Measurements from ENCODE around the gene WDR37. TPM values are rescaled to one million over a fixed set of nuclear protein-coding genes. Genes with fewer than 3 reads are reported as not detected.
A peak's percentile ranks its signal among the peaks of the same experiment; 100 is the strongest.

The WDR37 gene
- total and polyA plus RNA-seq, 4 donors, result 3.9 to 25.9 (median 14.4) TPM

DNA sequence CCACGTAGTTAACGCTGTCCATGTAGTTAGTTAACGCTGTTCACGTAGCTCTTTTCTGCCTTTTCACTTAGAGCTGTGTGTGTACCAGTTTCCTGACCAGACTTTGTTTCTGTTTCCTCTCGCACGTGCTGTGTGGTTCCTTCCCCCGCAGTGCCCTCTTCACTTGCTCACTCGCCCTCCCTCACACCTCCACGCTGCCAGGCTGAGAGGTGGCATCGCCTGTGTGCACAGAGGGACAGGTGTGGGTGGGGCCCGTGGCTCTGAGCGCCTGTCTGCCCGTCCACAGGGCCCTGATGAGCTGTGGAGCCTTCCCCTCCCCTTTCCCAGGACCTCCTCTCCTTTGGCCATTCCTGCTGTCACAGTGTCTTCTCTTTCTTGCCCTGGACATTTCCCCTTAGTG is 30.6 kb downstream of the WDR37 start:
- peaks cover 2 to 16% of the 10 kb centered on the region in 2 donors for H3K36me3 ChIP-seq (ENCODE audit: control insufficient read depth in 1 of 2, insufficient read depth in 2 of 2, low read length in 1 of 2)
- H3K9me3 ChIP-seq (ENCODE audit: control insufficient read depth, low read length), result no peaks in the 10 kb centered on the region
- H3K27me3 ChIP-seq (ENCODE audit: control insufficient read depth in 1 of 2, insufficient read depth in 2 of 2, low read length in 1 of 2), result no peaks in the 10 kb centered on the region
- no peak overlapping the region for H3K4me3 ChIP-seq (ENCODE audit: low read length in 2 of 2)
- intact Hi-C loops (cut with DNase I), result no loop called here
- ATAC-seq (ENCODE audit: low FRiP score), result no peak
- H3K4me1 ChIP-seq (ENCODE audit: control insufficient read depth in 1 of 2, insufficient read depth in 2 of 2, low read length in 2 of 2), result no peaks in the 10 kb centered on the region
- WGBS, 2 donors, result 90 to 94% methylated on average over 13 of the region's 13 CpGs
- DNase-seq, result no peak
- H3K27ac ChIP-seq (ENCODE audit: low read depth in 1 of 2, low read length in 2 of 2), result no peak overlapping the region

DNA sequence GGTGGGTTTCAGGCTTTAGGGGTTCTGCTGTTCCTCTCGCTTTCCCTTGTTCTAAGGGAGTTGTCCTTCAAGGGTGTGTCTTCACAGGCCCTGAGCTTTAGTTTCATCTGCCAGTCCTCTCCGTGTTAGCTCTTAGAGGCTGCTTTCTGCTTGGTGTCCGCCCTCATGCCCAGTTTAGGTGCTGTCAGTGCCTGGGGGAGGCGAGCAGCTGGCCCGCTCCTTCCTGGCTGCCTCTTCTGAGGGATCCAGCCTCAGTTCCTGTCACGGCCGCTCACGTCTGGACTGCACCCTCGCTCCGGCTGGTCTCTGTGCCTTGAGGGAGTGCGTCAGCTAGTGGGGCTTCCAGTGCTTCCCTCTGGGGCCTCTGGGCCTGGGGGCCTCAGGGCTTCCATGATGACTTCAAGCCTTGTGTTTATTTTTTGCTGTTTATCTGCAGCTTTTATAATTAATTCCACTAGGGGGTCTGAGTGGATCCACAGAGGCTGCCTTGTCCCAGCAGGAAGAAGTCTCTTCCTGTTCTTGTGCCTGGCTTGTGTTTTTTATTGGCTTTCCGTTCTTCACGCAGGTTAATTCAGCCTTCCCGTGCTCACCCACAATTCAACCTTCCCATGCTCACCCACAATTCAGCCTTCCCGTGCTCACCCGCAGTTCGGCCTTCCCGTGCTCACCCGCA is 33.0 kb downstream of the WDR37 start:
- Histone ChIP-seq H3K27ac (ENCODE audit: low read depth in 1 of 2, low read length in 2 of 2) (no peak overlapping the region), H3K4me1 (ENCODE audit: control insufficient read depth in 1 of 2, insufficient read depth in 2 of 2, low read length in 2 of 2) (no peaks in the 10 kb centered on the region), H3K4me3 (ENCODE audit: low read length in 2 of 2) (no peak overlapping the region), H3K9me3 (ENCODE audit: control insufficient read depth, low read length) (no peaks in the 10 kb centered on the region), H3K36me3 (ENCODE audit: control insufficient read depth in 1 of 2, insufficient read depth in 2 of 2, low read length in 1 of 2) (peaks cover 0 to 13% of the 10 kb centered on the region in 2 donors), H3K27me3 (ENCODE audit: control insufficient read depth in 1 of 2, insufficient read depth in 2 of 2, low read length in 1 of 2) (no peaks in the 10 kb centered on the region)
- no peak for ATAC-seq (ENCODE audit: low FRiP score)
- intact Hi-C loops (cut with DNase I), result no loop called here
- DNase-seq, result no peak
- 84 to 90% methylated on average over 19 of the region's 19 CpGs for WGBS, 2 donors

DNA sequence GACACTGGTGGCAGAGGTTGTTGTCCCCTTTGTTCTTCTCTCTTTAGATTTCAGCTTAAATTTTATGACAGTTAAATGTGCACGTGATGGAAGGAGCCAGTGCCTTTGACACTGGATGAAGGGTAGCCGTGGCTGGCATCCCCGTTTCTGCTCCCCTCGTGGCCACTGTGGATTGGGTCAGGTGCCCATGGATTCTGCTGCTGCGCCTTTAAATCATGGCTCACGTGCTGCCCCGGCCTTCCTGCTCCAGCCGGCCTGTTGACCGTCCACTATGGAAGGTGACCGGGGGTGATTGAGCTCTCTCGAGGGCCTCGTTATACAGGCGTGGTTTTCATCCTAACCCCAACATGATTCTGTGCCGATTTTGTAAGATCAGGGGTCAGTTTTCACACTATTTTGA is 34.5 kb downstream of the WDR37 start:
- DNase-seq (no peak), ATAC-seq (ENCODE audit: low FRiP score) (no peak)
- intact Hi-C loops (cut with DNase I), result no loop called here
- H3K4me3 ChIP-seq (ENCODE audit: low read length in 2 of 2), result no peak overlapping the region
- no peak overlapping the region for H3K27ac ChIP-seq (ENCODE audit: low read depth in 1 of 2, low read length in 2 of 2)
- no peaks in the 10 kb centered on the region for H3K27me3 ChIP-seq (ENCODE audit: control insufficient read depth in 1 of 2, insufficient read depth in 2 of 2, low read length in 1 of 2)
- H3K36me3 ChIP-seq (ENCODE audit: control insufficient read depth in 1 of 2, insufficient read depth in 2 of 2, low read length in 1 of 2), result peaks cover 0 to 13% of the 10 kb centered on the region in 2 donors
- no peaks in the 10 kb centered on the region for H3K4me1 ChIP-seq (ENCODE audit: control insufficient read depth in 1 of 2, insufficient read depth in 2 of 2, low read length in 2 of 2)
- WGBS, 2 donors, result 94 to 95% methylated on average over 14 of the region's 14 CpGs
- no peaks in the 10 kb centered on the region for H3K9me3 ChIP-seq (ENCODE audit: control insufficient read depth, low read length)

DNA sequence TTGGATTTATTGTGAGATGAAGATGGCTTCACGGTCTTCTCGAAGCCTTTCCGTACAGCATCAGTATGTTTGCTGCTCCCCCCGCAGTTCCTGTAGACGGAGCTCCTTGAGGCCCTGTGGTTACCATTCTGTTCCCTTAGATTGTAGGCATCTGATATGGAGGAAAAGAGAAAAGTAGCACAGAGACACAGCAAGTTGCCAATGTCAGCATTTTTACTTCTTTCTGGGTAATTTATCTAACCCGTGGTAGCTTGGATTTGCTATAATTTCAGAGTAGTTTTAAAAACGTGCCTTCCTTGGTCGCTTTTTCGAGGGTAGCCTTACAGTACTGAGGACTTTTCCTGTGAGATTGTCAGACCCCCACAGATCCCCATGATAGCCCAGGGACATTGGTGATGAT is 37.5 kb downstream of the WDR37 start:
- intact Hi-C loops (cut with DNase I), result no loop called here
- DNase-seq, result no peak
- WGBS, 2 donors, result 47 to 64% methylated on average over 9 of the region's 9 CpGs
- no peaks in the 10 kb centered on the region for H3K27me3 ChIP-seq (ENCODE audit: control insufficient read depth in 1 of 2, insufficient read depth in 2 of 2, low read length in 1 of 2)
- no peak overlapping the region for H3K4me3 ChIP-seq (ENCODE audit: low read length in 2 of 2)
- H3K9me3 ChIP-seq (ENCODE audit: control insufficient read depth, low read length), result no peaks in the 10 kb centered on the region
- ATAC-seq (ENCODE audit: low FRiP score), result no peak
- no peaks in the 10 kb centered on the region for H3K4me1 ChIP-seq (ENCODE audit: control insufficient read depth in 1 of 2, insufficient read depth in 2 of 2, low read length in 2 of 2)
- H3K36me3 ChIP-seq (ENCODE audit: control insufficient read depth in 1 of 2, insufficient read depth in 2 of 2, low read length in 1 of 2), result peaks cover 5 to 12% of the 10 kb centered on the region in 2 donors
- no peak overlapping the region for H3K27ac ChIP-seq (ENCODE audit: low read depth in 1 of 2, low read length in 2 of 2)

DNA sequence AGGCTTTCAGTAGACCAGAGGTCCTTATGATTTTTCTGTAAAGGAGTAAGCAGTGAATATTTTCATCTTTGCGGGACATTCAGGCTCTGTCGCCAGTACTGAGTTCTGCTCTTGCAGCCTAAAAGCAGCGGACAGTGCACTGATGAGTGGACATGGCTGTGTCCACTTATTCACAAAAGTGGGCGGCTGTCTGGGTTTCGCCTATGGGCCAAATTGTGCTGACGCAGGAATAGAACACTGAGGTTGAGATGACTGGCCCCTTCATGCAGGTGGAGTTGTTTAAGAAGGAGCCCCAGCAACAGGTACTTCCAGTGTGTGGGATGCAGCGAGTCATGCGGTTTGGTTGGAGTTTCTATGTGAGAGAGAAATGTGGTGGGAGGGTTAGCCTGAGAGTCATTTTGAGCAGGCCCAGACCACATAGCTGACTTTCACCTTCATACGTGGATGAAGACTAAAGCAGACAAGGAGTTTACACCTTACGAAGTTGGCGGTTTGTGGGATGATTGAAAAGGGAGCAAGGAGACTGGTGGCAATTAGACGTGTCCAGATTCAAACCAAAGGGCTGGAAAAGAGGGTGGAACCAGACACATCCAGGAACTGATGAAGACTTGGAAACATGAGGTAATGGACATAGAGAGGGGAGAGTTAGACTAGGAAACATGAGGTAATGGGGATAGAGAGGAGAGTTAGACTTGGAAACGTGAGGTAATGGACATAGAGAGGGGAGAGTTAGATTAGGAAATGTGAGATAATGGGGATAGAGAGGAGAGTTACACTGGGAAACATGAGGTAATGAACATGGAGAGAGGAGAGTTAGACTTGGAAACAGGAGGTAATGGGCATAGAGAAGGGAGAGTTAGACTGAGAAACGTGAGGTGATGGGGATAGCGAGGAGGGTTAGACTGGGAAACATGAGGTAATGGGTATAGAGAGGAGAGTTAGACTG is 38.2 kb downstream of the WDR37 start:
- ATAC-seq (ENCODE audit: low FRiP score) (no peak), DNase-seq (no peak)
- Histone ChIP-seq H3K4me3 (ENCODE audit: low read length in 2 of 2) (no peak overlapping the region), H3K27ac (ENCODE audit: low read depth in 1 of 2, low read length in 2 of 2) (no peak overlapping the region), H3K27me3 (ENCODE audit: control insufficient read depth in 1 of 2, insufficient read depth in 2 of 2, low read length in 1 of 2) (no peaks in the 10 kb centered on the region), H3K36me3 (ENCODE audit: control insufficient read depth in 1 of 2, insufficient read depth in 2 of 2, low read length in 1 of 2) (peaks cover 5 to 8% of the 10 kb centered on the region in 2 donors), H3K4me1 (ENCODE audit: control insufficient read depth in 1 of 2, insufficient read depth in 2 of 2, low read length in 2 of 2) (no peaks in the 10 kb centered on the region), H3K9me3 (ENCODE audit: control insufficient read depth, low read length) (no peaks in the 10 kb centered on the region)
- intact Hi-C loops (cut with DNase I), result no loop called here
- 93 to 95% methylated on average over 15 of the region's 15 CpGs for WGBS, 2 donors

DNA sequence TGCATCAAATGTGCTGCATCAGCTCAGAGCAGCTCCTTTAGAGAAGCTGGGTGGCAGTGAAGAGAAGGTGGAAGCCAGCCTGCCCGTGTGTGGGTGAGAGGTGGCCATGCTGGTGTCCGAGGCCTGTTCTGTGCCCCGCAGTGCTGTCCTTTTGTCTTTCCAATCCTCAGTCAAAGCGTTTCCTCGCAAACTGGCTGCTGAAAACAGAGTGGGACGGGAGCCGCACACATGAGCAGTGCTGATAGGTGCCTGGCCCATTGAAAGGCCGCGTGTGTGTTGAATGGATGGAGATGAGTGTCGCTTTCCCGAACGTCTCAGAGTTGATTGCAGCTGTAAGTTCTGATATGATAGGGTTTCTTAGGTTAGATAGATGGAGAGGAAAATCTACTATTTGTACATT is 39.3 kb downstream of the WDR37 start:
- no peak overlapping the region for H3K4me3 ChIP-seq (ENCODE audit: low read length in 2 of 2)
- H3K36me3 ChIP-seq (ENCODE audit: control insufficient read depth in 1 of 2, insufficient read depth in 2 of 2, low read length in 1 of 2), result peaks cover 5 to 7% of the 10 kb centered on the region in 2 donors
- no peak for ATAC-seq (ENCODE audit: low FRiP score)
- WGBS, 2 donors, result 89% methylated on average over 12 of the region's 12 CpGs
- no peaks in the 10 kb centered on the region for H3K9me3 ChIP-seq (ENCODE audit: control insufficient read depth, low read length)
- DNase-seq, result peak in 1 of 2 donors; percentile 63
- no peak overlapping the region for H3K27ac ChIP-seq (ENCODE audit: low read depth in 1 of 2, low read length in 2 of 2)
- no peaks in the 10 kb centered on the region for H3K27me3 ChIP-seq (ENCODE audit: control insufficient read depth in 1 of 2, insufficient read depth in 2 of 2, low read length in 1 of 2)
- intact Hi-C loops (cut with DNase I), result no loop called here
- no peaks in the 10 kb centered on the region for H3K4me1 ChIP-seq (ENCODE audit: control insufficient read depth in 1 of 2, insufficient read depth in 2 of 2, low read length in 2 of 2)

DNA sequence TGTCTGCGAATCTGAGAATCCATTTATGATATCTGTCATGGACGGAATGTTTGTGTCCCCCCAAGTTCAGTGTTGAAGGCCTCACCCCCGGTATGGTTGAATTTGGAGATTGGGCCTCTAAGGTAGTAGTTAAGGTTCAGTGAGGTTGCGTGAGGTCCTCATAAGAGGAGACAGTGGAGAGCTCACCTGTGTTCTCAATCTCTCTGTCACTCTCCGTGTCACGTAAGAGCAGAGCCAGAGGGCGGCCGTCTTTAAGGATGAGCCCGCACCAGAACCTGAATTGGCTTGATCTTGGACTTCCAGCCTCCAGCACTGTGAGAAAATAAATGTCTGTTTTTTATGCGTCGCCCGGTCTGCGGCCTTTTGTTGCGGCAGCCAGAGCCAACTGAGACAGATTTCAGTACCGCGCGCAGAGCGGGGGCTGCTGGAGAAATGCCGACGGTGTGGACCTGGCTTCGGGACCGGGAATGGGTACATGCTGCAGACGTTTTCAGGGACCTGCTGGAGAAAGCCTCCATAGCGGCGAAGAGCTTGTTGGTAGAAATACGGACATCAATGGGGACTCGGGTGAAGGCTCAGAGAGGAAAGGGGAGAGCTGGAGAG is 40.2 kb downstream of the WDR37 start:
- intact Hi-C loops (cut with DNase I), result no loop called here
- ATAC-seq (ENCODE audit: low FRiP score), result no peak
- Histone ChIP-seq H3K27me3 (ENCODE audit: control insufficient read depth in 1 of 2, insufficient read depth in 2 of 2, low read length in 1 of 2) (no peaks in the 10 kb centered on the region), H3K9me3 (ENCODE audit: control insufficient read depth, low read length) (no peaks in the 10 kb centered on the region), H3K4me1 (ENCODE audit: control insufficient read depth in 1 of 2, insufficient read depth in 2 of 2, low read length in 2 of 2) (no peaks in the 10 kb centered on the region), H3K4me3 (ENCODE audit: low read length in 2 of 2) (no peak overlapping the region), H3K36me3 (ENCODE audit: control insufficient read depth in 1 of 2, insufficient read depth in 2 of 2, low read length in 1 of 2) (peaks cover 4 to 5% of the 10 kb centered on the region in 2 donors), H3K27ac (ENCODE audit: low read depth in 1 of 2, low read length in 2 of 2) (no peak overlapping the region)
- 94% methylated on average over 27 of the region's 27 CpGs for WGBS, 2 donors
- peak in 1 of 2 donors; percentile 70 for DNase-seq

DNA sequence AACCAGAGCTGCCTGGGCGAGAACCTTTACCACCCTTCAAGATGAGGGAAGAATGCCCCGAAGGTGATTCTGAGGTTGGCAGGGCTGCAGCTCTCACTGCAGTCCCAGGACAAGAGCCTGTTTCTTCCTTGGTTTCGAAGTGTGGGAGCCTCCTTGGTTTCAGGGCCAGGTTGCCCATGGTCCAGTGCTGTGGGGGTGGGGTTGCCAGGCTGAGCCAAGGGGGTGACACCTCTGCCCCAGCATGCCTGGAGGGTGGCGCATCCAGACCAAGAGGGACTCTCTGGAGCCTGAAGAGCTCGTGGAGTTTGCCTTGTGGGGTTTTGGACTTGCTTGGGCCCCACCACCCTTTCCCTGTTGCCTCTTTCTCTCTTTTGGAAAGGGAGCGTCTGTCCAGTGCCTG is 41.3 kb downstream of the WDR37 start:
- H3K27ac ChIP-seq (ENCODE audit: low read depth in 1 of 2, low read length in 2 of 2), result no peak overlapping the region
- 93 to 94% methylated on average over 6 of the region's 6 CpGs for whole genome bisulfite sequencing, 2 donors
- intact Hi-C loops (cut with DNase I), result no loop called here
- no peak for ATAC-seq (ENCODE audit: low FRiP score)
- H3K9me3 ChIP-seq (ENCODE audit: control insufficient read depth, low read length), result no peaks in the 10 kb centered on the region
- H3K27me3 ChIP-seq (ENCODE audit: control insufficient read depth in 1 of 2, insufficient read depth in 2 of 2, low read length in 1 of 2), result no peaks in the 10 kb centered on the region
- H3K4me3 ChIP-seq (ENCODE audit: low read length in 2 of 2), result no peak overlapping the region
- H3K36me3 ChIP-seq (ENCODE audit: control insufficient read depth in 1 of 2, insufficient read depth in 2 of 2, low read length in 1 of 2), result peaks cover 4 to 5% of the 10 kb centered on the region in 2 donors
- H3K4me1 ChIP-seq (ENCODE audit: control insufficient read depth in 1 of 2, insufficient read depth in 2 of 2, low read length in 2 of 2), result no peaks in the 10 kb centered on the region
- DNase-seq, result peak in 1 of 2 donors; percentile 67
